ENCODE measurements around the gene FXYD7. TPM values are rescaled to one million over a fixed set of nuclear protein-coding genes. Genes with fewer than 3 reads are reported as not detected.
A peak's percentile ranks its signal among the peaks of the same experiment; 100 is the strongest.
"Not testable (repeated sequence)": the region's sequence is repeated elsewhere in the genome, so short reads cannot be mapped to it uniquely, and the experiment has no call there.

The FXYD7 gene
- total RNA-seq, 1 experiment from 2014 or later, result not detected

GRCh38 chr19:35127871-35128270 lies 15.2 kb upstream of the FXYD7 start:
- DNase-seq (ENCODE audit: low read depth), result no peak

- DNase-seq (ENCODE audit: low read depth), result no peak
These were observed 14.5 kb upstream of the FXYD7 start for GRCh38 chr19:35128398-35129057.

GRCh38 chr19:35129724-35130274 lies 13.3 kb upstream of the FXYD7 start:
- DNase-seq (ENCODE audit: low read depth), result not testable (repeated sequence)

GRCh38 chr19:35130761-35131720 lies 12.0 kb upstream of the FXYD7 start:
- no peak for DNase-seq (ENCODE audit: low read depth)

GRCh38 chr19:35132254-35132653 lies 10.8 kb upstream of the FXYD7 start:
- DNase-seq (ENCODE audit: low read depth), result no peak

GRCh38 chr19:35133826-35134225 lies 9.2 kb upstream of the FXYD7 start:
- DNase-seq (ENCODE audit: low read depth), result no peak

GRCh38 chr19:35134601-35135242 lies 8.3 kb upstream of the FXYD7 start, which contains the start of gene LGI4:
TSS of gene LGI4 (minus strand) at chr19:35135059. CDS start at chr19:35134680, 379 bp downstream.
- no peak for DNase-seq (ENCODE audit: low read depth)

GRCh38 chr19:35135389-35135909 lies 7.6 kb upstream of the FXYD7 start:
- DNase-seq (ENCODE audit: low read depth), result peak; percentile 59

GRCh38 chr19:35136231-35136630 lies 6.8 kb upstream of the FXYD7 start:
- DNase-seq (ENCODE audit: low read depth), result no peak

- no peak for DNase-seq (ENCODE audit: low read depth)
These were observed 5.9 kb upstream of the FXYD7 start for GRCh38 chr19:35136977-35137702.

GRCh38 chr19:35138305-35138892 lies 4.7 kb upstream of the FXYD7 start, which contains the start of gene FXYD1:
TSS of gene FXYD1 (plus strand) at chr19:35138824. CDS start at chr19:35140080, 1,256 bp downstream.
- no peak for DNase-seq (ENCODE audit: low read depth)

- no peak for DNase-seq (ENCODE audit: low read depth)
These were observed 2.7 kb upstream of the FXYD7 start for GRCh38 chr19:35140207-35140961.

GRCh38 chr19:35140962-35141836 lies 1.9 kb upstream of the FXYD7 start:
- peak; percentile 87 for DNase-seq (ENCODE audit: low read depth)

- no peak for DNase-seq (ENCODE audit: low read depth)
These were observed 1.0 kb upstream of the FXYD7 start for GRCh38 chr19:35141837-35142605.

- peak; percentile 27 for DNase-seq (ENCODE audit: low read depth)
These were observed 337 bp upstream of the FXYD7 start for GRCh38 chr19:35142606-35143230.

- no peak for DNase-seq (ENCODE audit: low read depth)
These were observed 763 bp downstream of the FXYD7 start for GRCh38 chr19:35143818-35144217.

GRCh38 chr19:35144259-35144599 lies 1.2 kb downstream of the FXYD7 start:
- no peak for DNase-seq (ENCODE audit: low read depth)

Data from RPMI7951 (cell line).